Activated naive CD8-positive, alpha-beta T cell treated with anti-CD3 and anti-CD28 coated beads, Interleukin-2, amount 50 U/mL, for 24 hours (primary cell): ENCODE results near the gene GLTP.
"Not testable (repeated sequence)": the region's sequence is repeated elsewhere in the genome, so short reads cannot be mapped to it uniquely, and the experiment has no call there.

Experiments
- ATAC-seq: fragments of 150-1000 bp; cut with Tn5 transposase; one replicate; pipeline ENCODE4 v1.10.0; 2021
- DNase-seq: peaks from one replicate; pipeline ENCODE4 v3.0.0; 2021
- H3K27ac Mint-ChIP-seq: one replicate; pipeline ENCODE4 v1.8.0; 2021; ENCODE audit warnings: mild to moderate bottlenecking, mixed read lengths
- H3K27me3 Mint-ChIP-seq: one replicate; pipeline ENCODE4 v1.8.0; 2021; ENCODE audit warnings: mixed read lengths
- H3K36me3 Mint-ChIP-seq: one replicate; pipeline ENCODE4 v1.8.0; 2021; ENCODE audit warnings: low read depth, mixed read lengths
- H3K4me1 Mint-ChIP-seq: one replicate; pipeline ENCODE4 v1.8.0; 2021; ENCODE audit warnings: mixed read lengths
- H3K4me3 Mint-ChIP-seq: one replicate; pipeline ENCODE4 v1.8.0; 2021; ENCODE audit warnings: mild to moderate bottlenecking, moderate library complexity, mixed read lengths
- H3K9me3 Mint-ChIP-seq: one replicate; pipeline ENCODE4 v1.8.0; 2021; ENCODE audit warnings: mixed read lengths

Gene GLTP

GRCh38 chr12:109880043-109880931, at the start of gene GLTP:
Gene GLTP (minus strand): TSS chr12:109880541. CDS start chr12:109880374, 167 bp downstream.
- Mint-ChIP-seq H3K9me3 (no peaks in the 10 kb centered on the region), H3K27ac (peak within 1 kb of the TSS; percentile 90), H3K27me3 (no peaks in the 10 kb centered on the region), H3K4me1 (peaks cover 37% of the 10 kb centered on the region), H3K36me3 (no peaks in the 10 kb centered on the region), H3K4me3 (peak within 1 kb of the TSS; percentile 98)
- peak; percentile 91 for DNase-seq
- ATAC-seq, result peak; percentile 96

GRCh38 chr12:109929326-109929725, 49.0 kb upstream of the GLTP start:
- H3K4me3 Mint-ChIP-seq, ATAC-seq, H3K27ac Mint-ChIP-seq, H3K27me3 Mint-ChIP-seq, DNase-seq, H3K4me1 Mint-ChIP-seq, H3K9me3 Mint-ChIP-seq: not testable (repeated sequence)
- H3K36me3 Mint-ChIP-seq, result peaks cover 24% of the 10 kb centered on the region

GRCh38 chr12:109928058-109928656, 47.8 kb upstream of the GLTP start:
- Mint-ChIP-seq H3K27ac (peak overlapping the region; percentile 31), H3K27me3 (no peaks in the 10 kb centered on the region), H3K9me3 (no peaks in the 10 kb centered on the region), H3K36me3 (peaks cover 18% of the 10 kb centered on the region), H3K4me3 (no peak overlapping the region), H3K4me1 (no peaks in the 10 kb centered on the region)
- ATAC-seq, result no peak
- DNase-seq, result no peak

GRCh38 chr12:109927622-109928021, 47.3 kb upstream of the GLTP start:
- peak; percentile 39 for DNase-seq
- H3K27ac Mint-ChIP-seq, result no peak overlapping the region

GRCh38 chr12:109926488-109927210, 46.3 kb upstream of the GLTP start:
- H3K9me3 Mint-ChIP-seq, result no peaks in the 10 kb centered on the region
- H3K27me3 Mint-ChIP-seq, result no peaks in the 10 kb centered on the region
- no peak overlapping the region for H3K4me3 Mint-ChIP-seq
- ATAC-seq, result no peak
- no peaks in the 10 kb centered on the region for H3K4me1 Mint-ChIP-seq
- no peak overlapping the region for H3K27ac Mint-ChIP-seq
- peaks cover 10% of the 10 kb centered on the region for H3K36me3 Mint-ChIP-seq
- no peak for DNase-seq

More at GRCh38 chr12:109927622-109928021, 47.3 kb upstream of the GLTP start:
- Mint-ChIP-seq H3K4me1 (no peaks in the 10 kb centered on the region), H3K27me3 (no peaks in the 10 kb centered on the region), H3K9me3 (no peaks in the 10 kb centered on the region), H3K4me3 (no peak overlapping the region), H3K36me3 (peaks cover 15% of the 10 kb centered on the region)
- peak; percentile 57 for ATAC-seq

- no peak for DNase-seq
- Mint-ChIP-seq H3K27ac (no peak overlapping the region), H3K9me3 (no peaks in the 10 kb centered on the region), H3K36me3 (peaks cover 12% of the 10 kb centered on the region), H3K27me3 (no peaks in the 10 kb centered on the region), H3K4me3 (no peak overlapping the region), H3K4me1 (no peaks in the 10 kb centered on the region)
- no peak for ATAC-seq
Observed at GRCh38 chr12:109926016-109926415, 45.7 kb upstream of the GLTP start.

- Mint-ChIP-seq H3K36me3 (peaks cover 15% of the 10 kb centered on the region), H3K9me3 (no peaks in the 10 kb centered on the region), H3K4me1 (no peaks in the 10 kb centered on the region), H3K4me3 (no peak overlapping the region), H3K27ac (no peak overlapping the region), H3K27me3 (no peaks in the 10 kb centered on the region)
- ATAC-seq (no peak), DNase-seq (no peak)
Observed at GRCh38 chr12:109925185-109925840, 45.0 kb upstream of the GLTP start.

- no peak overlapping the region for H3K4me3 Mint-ChIP-seq
- ATAC-seq, result no peak
Observed at GRCh38 chr12:109923481-109924245, 43.3 kb upstream of the GLTP start.

GRCh38 chr12:109923038-109923437, 42.7 kb upstream of the GLTP start:
- DNase-seq (no peak), ATAC-seq (no peak)
- Mint-ChIP-seq H3K4me1 (no peaks in the 10 kb centered on the region), H3K9me3 (no peaks in the 10 kb centered on the region), H3K27ac (no peak overlapping the region), H3K27me3 (no peaks in the 10 kb centered on the region), H3K4me3 (no peak overlapping the region), H3K36me3 (peaks cover 24% of the 10 kb centered on the region)

More at GRCh38 chr12:109923481-109924245, 43.3 kb upstream of the GLTP start:
- Mint-ChIP-seq H3K27me3 (no peaks in the 10 kb centered on the region), H3K9me3 (no peaks in the 10 kb centered on the region), H3K36me3 (peaks cover 24% of the 10 kb centered on the region), H3K27ac (no peak overlapping the region), H3K4me1 (no peaks in the 10 kb centered on the region)
- no peak for DNase-seq

GRCh38 chr12:109921982-109922381, 41.6 kb upstream of the GLTP start:
- no peak overlapping the region for H3K4me3 Mint-ChIP-seq
- no peaks in the 10 kb centered on the region for H3K9me3 Mint-ChIP-seq
- DNase-seq (no peak), ATAC-seq (no peak)
- no peak overlapping the region for H3K27ac Mint-ChIP-seq
- no peaks in the 10 kb centered on the region for H3K4me1 Mint-ChIP-seq
- no peaks in the 10 kb centered on the region for H3K27me3 Mint-ChIP-seq
- H3K36me3 Mint-ChIP-seq, result peaks cover 25% of the 10 kb centered on the region

- Mint-ChIP-seq H3K36me3 (peaks cover 29% of the 10 kb centered on the region), H3K27ac (no peak overlapping the region)
- DNase-seq, result no peak
Observed at GRCh38 chr12:109920261-109920780, 40.0 kb upstream of the GLTP start.

GRCh38 chr12:109919456-109919855, 39.1 kb upstream of the GLTP start:
- H3K9me3 Mint-ChIP-seq, result no peaks in the 10 kb centered on the region
- ATAC-seq, result no peak
- H3K27me3 Mint-ChIP-seq, result no peaks in the 10 kb centered on the region
- peaks cover 34% of the 10 kb centered on the region for H3K36me3 Mint-ChIP-seq
- DNase-seq, result no peak
- no peak overlapping the region for H3K4me3 Mint-ChIP-seq
- H3K27ac Mint-ChIP-seq, result peak overlapping the region; percentile 12
- no peaks in the 10 kb centered on the region for H3K4me1 Mint-ChIP-seq

More at GRCh38 chr12:109920261-109920780, 40.0 kb upstream of the GLTP start:
- no peak overlapping the region for H3K4me3 Mint-ChIP-seq
- ATAC-seq, result no peak
- no peaks in the 10 kb centered on the region for H3K27me3 Mint-ChIP-seq
- no peaks in the 10 kb centered on the region for H3K4me1 Mint-ChIP-seq
- no peaks in the 10 kb centered on the region for H3K9me3 Mint-ChIP-seq

- ATAC-seq (no peak), DNase-seq (no peak)
- H3K9me3 Mint-ChIP-seq, result no peaks in the 10 kb centered on the region
- no peaks in the 10 kb centered on the region for H3K27me3 Mint-ChIP-seq
- H3K27ac Mint-ChIP-seq, result no peak overlapping the region
- peaks cover 40% of the 10 kb centered on the region for H3K36me3 Mint-ChIP-seq
- H3K4me3 Mint-ChIP-seq, result no peak overlapping the region
- no peaks in the 10 kb centered on the region for H3K4me1 Mint-ChIP-seq
Observed at GRCh38 chr12:109916045-109916444, 35.7 kb upstream of the GLTP start.
